Stimulated activated CD8-positive, alpha-beta memory T cell treated with anti-CD3 and anti-CD28 coated beads, Interleukin-12 subunit alpha, Interleukin-12 subunit beta, amount 100 ng/mL, for 24 hours (primary cell): ENCODE measurements around the gene TIGD3.

ENCODE experiments used
- DNase-seq: peaks from one replicate; pipeline ENCODE4 v3.0.0-alpha.2; 2020; ENCODE audit errors: extremely low read depth

Gene TIGD3

GRCh38 chr11:65370659-65371049 is 16.1 kb downstream of the TIGD3 start:
- no peak for DNase-seq

DNA sequence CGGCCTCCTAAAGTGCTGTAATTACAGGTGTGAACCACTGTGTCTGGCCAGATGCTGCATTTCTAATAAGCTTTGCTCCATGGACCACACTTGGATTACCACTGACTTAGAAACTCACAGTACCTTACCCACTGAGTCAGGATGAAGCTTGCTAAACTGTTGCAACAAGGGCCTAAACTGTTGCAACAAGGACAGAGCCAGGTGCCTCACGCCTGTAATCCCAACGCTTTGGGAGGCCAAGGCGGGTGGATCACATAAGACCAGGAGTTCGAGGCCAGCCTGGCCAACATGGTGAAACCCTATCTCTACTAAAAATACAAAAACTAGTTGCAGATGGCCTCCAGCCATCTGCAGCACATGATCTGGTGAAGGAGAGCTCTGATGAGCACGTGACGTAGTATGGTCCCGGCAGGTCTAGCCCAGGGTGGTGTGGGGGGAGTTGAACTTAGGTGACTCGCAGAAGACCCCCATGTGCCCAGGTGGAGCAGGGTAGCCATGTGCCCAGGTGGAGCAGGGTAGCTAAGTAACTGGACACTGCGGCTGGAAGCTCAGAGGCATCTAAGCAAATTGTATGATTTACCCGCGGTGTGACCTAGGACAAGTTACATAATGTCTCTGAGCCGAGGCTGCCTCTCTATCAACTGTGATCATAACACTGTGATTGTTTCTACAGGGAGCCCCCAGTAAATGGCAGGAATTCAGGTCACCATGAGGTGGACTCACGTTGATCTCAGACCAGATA is 19.5 kb downstream of the TIGD3 start:
- no peak for DNase-seq

GRCh38 chr11:65375012-65375411 is 20.5 kb downstream of the TIGD3 start:
- DNase-seq = no peak

DNA sequence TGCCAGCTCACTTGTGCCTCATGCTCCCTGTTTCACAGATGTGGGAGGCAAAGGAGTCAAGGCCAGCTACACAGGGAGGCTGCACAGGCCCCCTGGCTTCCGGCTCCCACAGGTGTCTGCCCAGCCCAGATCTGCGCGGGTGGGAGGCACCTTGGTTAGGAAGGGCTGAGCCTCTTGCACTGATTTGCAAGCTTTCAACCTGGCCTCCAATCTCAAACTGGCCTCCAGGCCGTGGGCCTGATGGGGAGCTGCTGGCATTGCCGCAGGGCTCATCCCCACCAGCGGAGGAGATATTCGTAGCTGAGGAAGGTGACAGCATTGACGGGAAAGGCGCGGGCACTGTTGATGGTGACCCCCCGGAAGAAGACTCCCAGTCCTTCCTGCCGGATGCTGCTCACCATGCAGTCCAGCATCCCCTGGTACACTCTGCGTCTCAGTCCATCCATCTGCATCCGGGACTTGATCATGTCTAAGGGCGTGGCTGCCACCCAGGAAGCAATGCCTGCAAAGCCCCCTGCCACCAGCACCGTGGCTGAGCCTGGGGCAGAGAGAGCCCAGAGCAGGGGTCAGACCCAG is 21.7 kb downstream of the TIGD3 start:
- DNase-seq = no peak

- DNase-seq = no peak
Observed at GRCh38 chr11:65377036-65377435, 22.5 kb downstream of the TIGD3 start.

GRCh38 chr11:65377777-65378176 is 23.2 kb downstream of the TIGD3 start:
- DNase-seq = no peak

DNA sequence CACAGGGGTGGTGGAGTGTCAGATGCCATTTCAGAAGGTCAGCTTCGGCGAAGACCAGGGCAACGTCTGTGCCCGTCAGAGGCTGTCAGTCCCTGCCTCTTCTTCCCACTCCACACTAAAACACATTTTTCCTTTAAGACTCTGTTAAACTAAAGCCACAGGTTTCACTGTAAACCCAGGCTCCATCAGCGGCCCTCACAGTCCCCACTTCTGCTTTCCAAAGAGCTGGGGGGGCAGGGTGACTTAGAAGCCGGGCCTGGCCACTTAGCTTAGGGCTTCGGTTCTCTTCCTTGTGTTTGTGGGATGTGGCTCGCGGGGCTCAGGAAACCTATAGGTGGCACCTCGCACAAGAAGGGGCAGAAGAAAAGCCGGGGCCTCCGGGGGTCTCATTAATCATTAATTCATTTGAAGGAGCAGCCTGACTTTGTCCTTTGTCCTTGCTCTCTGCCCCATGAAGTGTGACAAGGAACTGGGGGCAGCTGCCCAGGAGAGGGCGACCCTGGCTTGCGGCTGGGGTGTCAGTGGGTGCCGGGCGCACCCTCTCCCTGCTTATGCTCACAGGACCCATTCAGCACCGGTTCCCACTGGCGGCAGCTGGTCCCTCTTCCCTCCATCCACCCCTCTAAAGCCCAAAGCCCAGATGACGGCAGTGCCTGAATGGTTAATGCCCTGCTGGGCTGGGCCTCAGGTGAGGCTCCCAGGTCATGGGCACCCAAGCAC is 23.8 kb downstream of the TIGD3 start:
- DNase-seq = no peak

DNA sequence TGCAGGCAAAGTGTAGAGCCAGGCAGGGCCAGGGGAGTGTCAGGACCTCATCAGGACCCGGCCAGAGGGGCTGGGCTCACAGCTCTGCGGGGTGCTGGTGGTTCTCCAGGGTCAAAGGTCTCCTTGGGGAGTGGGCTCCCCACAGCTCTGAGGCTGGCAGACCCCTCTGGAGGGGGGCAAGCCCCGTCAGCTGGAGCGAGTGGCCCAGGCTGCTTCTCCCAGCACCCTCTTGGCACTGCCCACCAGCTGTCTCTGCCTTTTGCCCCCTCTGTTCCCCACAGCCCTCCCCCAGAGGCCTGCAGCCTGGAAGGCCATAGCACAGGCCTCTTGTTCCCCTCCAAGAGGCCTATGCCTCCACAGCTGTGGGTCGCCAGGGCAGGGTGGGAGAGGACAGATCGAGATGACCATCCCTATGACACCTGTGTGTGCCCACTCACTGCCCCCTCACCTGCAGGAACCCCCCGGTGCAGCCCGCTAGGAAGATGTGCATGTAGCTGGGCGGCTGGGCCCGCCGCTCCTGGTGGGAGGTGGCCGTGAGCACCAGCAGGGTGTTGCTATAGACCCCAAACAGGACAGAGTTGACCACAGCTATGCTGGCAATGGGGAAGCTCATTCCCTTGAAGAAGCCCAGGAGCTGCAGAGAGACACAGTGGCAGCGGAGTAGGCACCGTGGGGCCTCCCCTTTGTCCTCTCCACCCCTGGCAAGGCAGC is 24.5 kb downstream of the TIGD3 start:
- DNase-seq = no peak

DNA sequence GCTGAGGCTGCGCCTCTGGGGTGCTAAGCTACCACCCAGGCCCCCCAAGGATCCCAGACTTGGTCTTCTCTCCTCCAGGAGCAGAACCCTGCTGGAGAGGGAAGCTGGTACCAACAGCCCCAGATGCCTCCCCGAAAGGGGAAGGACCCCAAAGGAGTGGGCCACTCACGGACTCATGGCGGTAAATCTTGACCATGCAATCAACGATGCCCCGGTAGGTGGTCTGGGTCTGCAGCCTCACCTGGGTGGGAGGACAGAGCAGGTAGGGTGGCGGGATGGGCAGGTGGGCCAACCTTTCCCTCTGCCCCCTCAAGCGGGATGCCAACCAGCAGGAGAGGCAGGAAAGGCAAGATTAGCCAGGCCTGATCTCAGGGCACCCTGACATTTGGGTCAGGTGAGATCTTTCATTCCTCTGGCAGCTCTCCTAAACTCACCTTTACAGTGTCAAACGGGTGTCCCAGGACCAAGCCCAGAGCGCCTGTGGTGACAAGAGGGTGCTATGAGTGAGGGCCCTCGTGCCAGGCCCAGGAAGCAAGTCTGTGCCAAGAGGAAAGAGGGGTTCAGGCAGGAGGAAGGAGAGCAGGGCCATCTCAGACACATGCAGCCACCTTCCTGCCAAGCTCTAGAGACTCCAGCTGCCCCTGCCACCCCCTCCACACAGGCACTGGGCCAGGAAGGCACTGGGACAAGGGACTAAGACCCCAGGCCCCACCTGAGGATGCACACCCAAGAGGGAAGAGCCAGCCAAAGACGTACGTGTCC is 25.3 kb downstream of the TIGD3 start:
- no peak for DNase-seq

DNA sequence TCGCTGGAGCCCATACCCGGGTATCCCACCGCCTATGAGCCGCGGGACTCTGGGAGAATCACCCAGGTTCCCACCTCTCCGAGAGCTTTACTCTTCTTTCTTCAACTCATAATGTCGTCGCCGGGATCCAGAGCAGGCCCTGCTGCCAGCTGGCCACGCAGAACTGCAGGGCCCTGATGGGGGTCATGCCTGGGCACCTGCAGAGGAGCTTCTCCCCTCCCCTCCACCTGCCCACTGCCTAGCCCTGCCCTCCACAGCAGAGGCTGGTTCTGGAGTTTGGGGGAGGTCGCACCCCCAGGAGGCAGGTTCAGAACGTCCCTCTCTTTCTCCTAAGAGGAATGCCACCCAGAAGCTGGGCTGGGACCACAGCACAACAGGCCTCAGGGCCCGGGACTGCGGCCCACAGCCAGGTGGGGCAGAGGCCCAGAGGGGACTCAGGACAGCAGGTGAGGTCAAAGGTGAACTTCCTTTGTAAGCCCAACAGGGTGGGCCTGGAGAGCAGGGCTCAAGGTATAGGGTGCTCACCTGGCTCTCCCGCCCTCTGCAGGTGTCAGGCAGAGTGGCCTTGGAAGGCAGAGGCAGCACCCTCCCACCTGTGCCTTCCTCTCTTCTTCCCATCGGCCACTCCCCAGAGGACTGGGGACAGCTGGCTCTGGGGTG is 26.0 kb downstream of the TIGD3 start:
- DNase-seq = no peak

- DNase-seq = no peak
Observed at GRCh38 chr11:65381716-65382032, 27.1 kb downstream of the TIGD3 start.

DNA sequence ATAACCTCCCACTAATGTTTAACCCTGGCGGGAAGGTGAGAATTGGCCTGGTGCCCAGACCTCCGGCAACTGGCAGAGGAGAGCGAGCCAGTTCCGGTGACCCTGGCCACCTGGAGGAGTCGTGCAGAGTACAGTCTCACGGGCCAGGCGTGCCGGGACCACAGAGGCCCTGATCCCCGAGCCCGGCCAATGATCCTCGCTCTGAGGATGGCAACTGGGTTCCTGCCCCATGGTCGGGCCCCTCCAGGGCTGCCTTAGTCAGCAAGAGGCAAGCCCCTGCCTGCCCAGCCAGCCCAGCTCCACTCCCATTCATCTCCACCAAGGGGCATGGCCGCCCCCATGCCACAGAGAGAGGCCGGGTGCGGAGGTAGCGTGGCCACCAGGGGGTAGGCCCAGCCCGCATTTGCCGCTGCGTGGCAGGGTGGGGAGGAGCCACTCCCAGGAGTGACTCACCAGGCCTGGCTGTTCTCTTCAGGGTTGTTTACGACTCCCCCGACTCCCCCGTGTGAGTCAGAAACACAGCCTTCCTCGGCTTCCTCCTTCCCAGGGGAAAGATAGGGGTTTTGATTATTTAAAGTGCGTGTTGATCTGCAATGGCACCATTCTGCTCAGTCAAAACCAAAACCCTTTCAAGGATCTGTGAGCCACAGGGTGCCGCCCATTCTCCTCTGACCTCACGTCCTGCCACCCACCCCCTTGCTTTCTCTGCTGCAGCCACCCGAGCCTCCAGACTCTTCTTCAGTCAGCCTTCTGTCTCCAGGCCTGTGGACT is 27.7 kb downstream of the TIGD3 start, which contains the start of gene SLC25A45:
Gene SLC25A45, minus strand, starts transcription at position 614 of the 771 bp plus-strand sequence. CDS start 695 bp downstream, outside the sequence.
- peak; percentile 84 for DNase-seq

DNA sequence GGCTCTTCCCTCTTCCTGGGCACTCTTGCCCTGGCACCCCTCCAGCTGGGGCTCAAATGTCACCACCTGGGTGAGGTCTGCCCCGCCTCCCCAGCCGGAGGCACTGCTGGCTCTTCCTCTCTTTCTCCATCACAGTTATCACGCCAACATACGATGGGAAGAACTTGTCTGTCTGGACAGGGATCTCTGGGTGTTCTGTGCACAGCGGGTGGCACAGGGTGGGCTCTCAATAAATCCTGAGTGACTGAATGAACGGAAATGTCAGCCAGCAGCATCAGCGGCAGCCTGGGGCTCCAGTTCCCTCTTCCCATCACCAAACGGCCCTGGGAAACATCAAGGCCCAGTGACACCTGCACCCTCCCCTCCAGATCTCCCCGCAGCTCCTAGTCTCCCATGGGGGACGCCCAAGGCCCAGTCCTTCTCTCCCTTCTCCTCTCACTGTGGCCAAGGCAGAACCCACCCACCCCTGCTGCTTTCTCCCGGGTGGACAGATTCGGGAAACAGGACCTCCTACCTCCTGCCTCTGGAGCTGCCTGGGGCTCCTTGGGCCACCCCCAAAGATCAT is 28.3 kb downstream of the TIGD3 start:
- no peak for DNase-seq

GRCh38 chr11:65383778-65384177 is 29.2 kb downstream of the TIGD3 start:
- DNase-seq = no peak

- no peak for DNase-seq
Observed at GRCh38 chr11:65384301-65384889, 29.8 kb downstream of the TIGD3 start.

- DNase-seq = peak; percentile 63
Observed at GRCh38 chr11:65386307-65387140, 32.0 kb downstream of the TIGD3 start, which contains the start of gene FRMD8. FRMD8 (plus strand) TSS chr11:65386637; CDS start chr11:65387037, 400 bp downstream.

DNA sequence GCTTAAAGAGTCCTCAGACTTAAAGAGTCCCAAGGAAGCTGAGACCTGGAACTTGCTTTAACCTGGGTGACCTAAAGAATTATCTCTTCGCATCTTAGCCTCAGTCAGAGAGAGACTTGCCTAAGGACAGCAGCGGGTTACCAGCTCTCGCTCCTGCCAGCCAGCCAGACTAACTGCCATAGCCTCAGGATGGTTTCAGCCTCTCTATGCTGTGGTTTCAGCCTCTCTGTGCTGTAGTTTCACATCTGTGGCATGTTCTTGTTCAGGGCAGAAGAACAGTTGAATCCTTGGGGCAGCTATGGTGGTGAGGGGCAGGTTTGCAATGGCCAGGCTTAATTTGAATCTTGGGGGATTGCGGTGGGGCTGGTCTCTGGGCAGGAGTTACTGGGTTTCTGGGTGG is 34.2 kb downstream of the TIGD3 start:
- DNase-seq = no peak

- DNase-seq = no peak
Observed at GRCh38 chr11:65389294-65389980, 34.9 kb downstream of the TIGD3 start.
